Aorta (tissue), 5 donors: ENCODE data around the gene GFOD1. TPM values are rescaled to one million over a fixed set of nuclear protein-coding genes. Genes with fewer than 3 reads are reported as not detected.

ENCODE experiments used
- ATAC-seq: fragments of 200-7000 bp; cut with Tn5 transposase; one replicate; pipeline ENCODE4 v1.9.1; 2022; ENCODE audit warnings: moderate library complexity; ENCODE audit not compliant: low FRiP score
- DNase-seq, 2 donors: peaks; one replicate each; pipeline ENCODE4 v3.0.0-alpha.2; 2020
- H3K27ac ChIP-seq, 2 donors: one replicate each; pipeline ENCODE4 v1.5.1; 2013; ENCODE audit warnings: low read length in 2 of 2, mild to moderate bottlenecking in 2 of 2, moderate library complexity in 2 of 2, control low read depth in 1 of 2, inconsistent platforms in 1 of 2, low read depth in 1 of 2
- H3K27me3 ChIP-seq, 2 donors: one replicate each; pipeline ENCODE4 v1.6.1; 2013; ENCODE audit warnings: control low read depth in 1 of 2, low read length in 1 of 2, mild to moderate bottlenecking in 1 of 2, moderate library complexity in 1 of 2; ENCODE audit not compliant: insufficient read depth in 2 of 2, control insufficient read depth in 1 of 2
- H3K36me3 ChIP-seq, 2 donors: one replicate each; pipeline ENCODE4 v1.6.1; 2013; ENCODE audit warnings: control low read depth in 1 of 2, low read length in 1 of 2, mild to moderate bottlenecking in 1 of 2; ENCODE audit not compliant: insufficient read depth in 2 of 2, control insufficient read depth in 1 of 2
- H3K4me1 ChIP-seq, 2 donors: one replicate each; pipeline ENCODE4 v1.6.1; 2013; ENCODE audit warnings: low read length in 2 of 2, control low read depth in 1 of 2, mild to moderate bottlenecking in 1 of 2, moderate library complexity in 1 of 2; ENCODE audit not compliant: insufficient read depth in 2 of 2, control insufficient read depth in 1 of 2
- H3K4me3 ChIP-seq, 2 donors: one replicate each; pipeline ENCODE4 v1.5.1; 2013; ENCODE audit warnings: low read length in 2 of 2, control low read depth in 1 of 2, mild to moderate bottlenecking in 1 of 2
- H3K9me3 ChIP-seq: one replicate; pipeline ENCODE4 v1.6.1; 2013; ENCODE audit warnings: mild to moderate bottlenecking, low read length; ENCODE audit not compliant: control insufficient read depth
- WGBS, 2 donors: extraction: QIAGEN DNeasy Blood & Tissue Kit; methylation state at CpG; one replicate each; pipeline ENCODE4 v1.1.7; 2013; 5-methylcytosine and 5-hydroxymethylcytosine counted together
- intact Hi-C, 2 donors: fragments of 100-400 bp; cut with DNase I; formaldehyde crosslinking; loops; one replicate each; pipeline versions ENCODE4 v1.14.2 to v1.15.0; 2022
- long read RNA-seq, 2 donors: library from polyadenylated mRNA; unstranded; transcript quantifications; one replicate each; pipeline ENCODE4 v2.0.0, GENCODE V29; 2020 to 2021
- polyA plus RNA-seq, 2 donors: library from polyadenylated mRNA; stranded (reverse); fragments of 200-250 nt; gene quantifications; one replicate each; pipeline ENCODE4 v1.2.3, GENCODE V29; 2013
- total RNA-seq, 2 donors: library from RNA; stranded (reverse); fragmentation: NEBNext Ultra II Directional; extraction: Animal tissue kit (Norgen Biotek cat#: 25700); gene quantifications; one replicate each; pipeline ENCODE4 v1.2.1, GENCODE V29; 2021
- donor health status: healthy with polysubstance abuse.
- donor health status: Bipolar disorder and iron deficiency.
- donor health status: DM: no; HTN: no; CAD: no.
- donor health status: DM: no; HTN: no; CAD: no.
- donor health status: DM: yes; HTN: yes; CAD: no.

The GFOD1 gene, protein sequence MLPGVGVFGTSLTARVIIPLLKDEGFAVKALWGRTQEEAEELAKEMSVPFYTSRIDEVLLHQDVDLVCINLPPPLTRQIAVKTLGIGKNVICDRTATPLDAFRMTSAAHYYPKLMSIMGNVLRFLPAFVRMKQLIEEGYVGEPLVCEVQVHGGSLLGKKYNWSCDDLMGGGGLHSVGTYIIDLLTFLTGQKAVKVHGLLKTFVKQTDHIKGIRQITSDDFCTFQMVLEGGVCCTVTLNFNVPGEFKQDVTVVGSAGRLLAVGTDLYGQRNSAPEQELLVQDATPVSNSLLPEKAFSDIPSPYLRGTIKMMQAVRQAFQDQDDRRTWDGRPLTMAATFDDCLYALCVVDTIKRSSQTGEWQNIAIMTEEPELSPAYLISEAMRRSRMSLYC
- total RNA-seq (10 to 100 TPM; 16.0 to 17.3 TPM), polyA plus RNA-seq (1 to 10 TPM; 1.6 to 2.5 TPM)
- long read RNA-seq, donor 1, full-length matches to known transcripts, result 22 of 49 reads
- long read RNA-seq, donor 1, partial matches to known transcripts, result 0 of 49 reads
- long read RNA-seq, donor 1, other reads (novel, unspliced or antisense), result 27 of 49 reads
- long read RNA-seq, donor 2, full-length matches to known transcripts, result 12 of 24 reads
- long read RNA-seq, donor 2, partial matches to known transcripts, result 3 of 24 reads
- long read RNA-seq, donor 2, other reads (novel, unspliced or antisense), result 9 of 24 reads

DNA sequence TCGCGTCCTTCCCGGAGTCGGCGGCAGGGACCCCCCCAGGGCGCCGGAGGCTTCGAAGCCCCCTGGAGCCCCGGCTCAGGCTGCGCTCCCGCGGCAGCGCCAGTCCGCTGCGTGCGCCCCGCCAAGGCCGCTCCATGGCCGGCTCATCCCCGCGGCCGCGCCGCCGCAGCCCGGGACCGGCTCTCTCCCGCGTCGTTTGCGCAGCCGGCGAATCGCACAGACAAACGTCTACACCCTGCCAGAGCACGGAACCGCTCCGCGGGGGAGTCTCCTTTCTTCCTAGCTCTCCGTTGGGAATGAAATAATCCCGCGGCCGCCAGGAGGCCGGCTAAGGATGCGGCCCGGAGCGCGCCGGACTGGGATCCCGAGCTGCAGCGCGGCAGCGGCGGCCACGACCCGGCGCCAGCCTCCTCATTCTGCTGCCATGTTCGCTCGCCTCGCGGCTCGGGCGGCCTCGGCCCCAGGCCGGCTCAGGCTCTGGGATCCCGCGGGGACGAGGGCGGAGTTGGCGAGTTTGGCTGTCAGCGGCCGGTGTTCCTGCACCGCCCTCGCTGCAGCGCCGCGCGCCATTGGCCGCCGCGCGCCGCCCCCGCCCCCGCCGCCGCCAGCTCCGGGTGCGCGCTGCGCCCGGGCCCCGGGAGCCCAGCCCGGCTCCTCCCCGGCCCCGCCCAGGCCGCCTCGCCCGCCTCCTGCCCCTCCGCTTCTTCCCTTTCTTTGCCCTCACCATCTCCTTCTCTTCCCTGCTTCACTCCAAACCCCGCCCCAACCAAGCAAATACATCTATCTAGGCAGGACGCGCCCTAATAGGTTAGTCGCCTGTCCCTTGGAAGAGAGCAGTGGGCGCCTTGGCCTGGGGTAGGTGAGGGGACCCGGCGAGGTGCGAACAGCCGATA, at the start of gene GFOD1:
Gene GFOD1, minus strand, starts transcription at position 479 of the 893 bp plus-strand sequence. CDS start 710 bp downstream, outside the sequence.
- Histone ChIP-seq H3K4me3 (peak within 1 kb of the TSS; percentile 50 to 57), H3K27me3 (no peaks in the 10 kb centered on the region), H3K27ac (peak within 1 kb of the TSS; percentile 68 to 76), H3K9me3 (no peaks in the 10 kb centered on the region), H3K4me1 (no peaks in the 10 kb centered on the region), H3K36me3 (no peaks in the 10 kb centered on the region)
- ATAC-seq (peak; percentile 93), DNase-seq (peak; percentile 92 to 96)
- intact Hi-C loops, result loop anchor here (5.0 kb wide), 2 partner anchors 60 to 75 kb away; no protein-coding TSS in a partner anchor
- 0 to 1% methylated on average over 64 to 109 of the region's 109 CpGs for WGBS, 2 donors

DNA sequence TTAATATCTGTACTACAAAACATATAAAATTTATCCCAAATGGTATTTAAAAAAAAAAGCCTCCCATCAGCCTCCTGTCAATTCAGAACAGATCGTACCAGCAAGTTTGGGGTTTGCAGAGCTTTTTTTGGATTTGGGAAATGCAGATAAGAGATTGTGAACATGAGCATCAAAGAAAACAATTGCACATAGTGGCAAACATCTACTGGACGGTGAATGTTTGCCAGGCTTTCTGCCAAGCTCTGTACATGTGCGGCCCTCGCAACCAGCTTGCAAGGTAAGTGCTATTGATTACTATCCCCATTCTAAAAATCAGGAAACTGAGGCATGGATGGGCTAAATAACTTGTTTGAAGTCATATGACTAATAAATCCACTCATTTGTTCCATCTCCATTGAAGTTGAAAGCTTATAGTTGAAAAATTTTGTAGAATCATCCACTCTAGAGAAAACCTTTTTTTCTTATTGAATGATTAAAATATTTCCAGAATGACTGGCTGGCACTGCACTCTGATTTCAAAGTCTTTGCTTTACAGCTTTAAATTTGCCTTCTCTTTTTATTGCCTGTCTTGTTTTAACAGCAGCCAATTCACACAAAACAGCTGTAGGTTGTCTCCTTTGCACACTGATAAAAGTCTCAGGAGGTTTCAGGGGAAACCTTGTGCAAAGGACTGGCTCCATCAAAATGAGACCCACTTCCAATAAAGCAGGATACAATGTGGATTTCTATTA, 49.6 kb upstream of the GFOD1 start:
- Histone ChIP-seq H3K36me3 (no peaks in the 10 kb centered on the region), H3K9me3 (no peaks in the 10 kb centered on the region), H3K4me1 (no peaks in the 10 kb centered on the region), H3K4me3 (no peak overlapping the region), H3K27ac (no peak overlapping the region), H3K27me3 (no peaks in the 10 kb centered on the region)
- ATAC-seq (no peak), DNase-seq (no peak)
- intact Hi-C loops, result loop anchor here (5.0 kb wide), 2 partner anchors 155 to 200 kb away; no protein-coding TSS in a partner anchor
- 95 to 97% methylated on average over 4 of the region's 4 CpGs for WGBS, 2 donors

DNA sequence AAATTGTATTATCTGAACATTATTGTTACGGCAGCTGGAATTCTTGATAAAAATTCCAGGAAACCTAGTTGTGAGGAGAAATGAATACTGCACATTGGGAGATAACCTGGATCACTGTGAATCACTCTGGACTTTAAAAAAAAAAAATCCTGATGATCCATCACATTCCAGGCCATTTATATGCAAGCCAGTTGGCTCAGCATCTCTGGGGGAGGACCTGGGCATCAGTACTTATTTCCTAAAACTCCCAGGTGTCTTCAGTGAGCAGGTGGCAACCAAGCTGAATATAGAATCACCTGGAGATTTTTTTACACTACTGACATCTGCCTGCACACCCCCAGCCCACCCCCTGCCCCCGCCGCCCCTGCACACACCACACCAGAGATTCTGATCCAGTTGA, 47.9 kb upstream of the GFOD1 start:
- WGBS, 2 donors, result 92 to 96% methylated on average over 3 of the region's 3 CpGs

DNA sequence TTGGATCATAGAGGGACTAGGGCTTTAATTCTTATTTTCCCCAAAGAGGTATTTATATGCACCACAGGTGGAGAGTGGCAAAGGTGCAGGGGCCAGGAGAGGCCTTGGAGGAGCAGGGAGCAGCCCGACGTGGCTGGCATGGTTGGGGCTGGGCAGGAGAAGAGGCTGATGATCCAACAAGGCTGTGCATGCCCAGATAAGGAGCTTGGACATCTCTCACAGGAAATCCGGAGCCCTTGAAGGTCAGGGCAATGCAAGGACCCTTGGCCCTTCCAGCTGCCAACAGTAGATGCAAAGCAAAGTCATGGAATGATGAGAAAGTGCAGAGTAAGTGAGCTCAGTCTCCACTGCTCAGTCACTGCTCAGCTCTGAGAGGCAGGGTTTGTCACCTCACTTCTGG, 47.1 kb upstream of the GFOD1 start:
- Histone ChIP-seq H3K9me3 (no peaks in the 10 kb centered on the region), H3K4me3 (no peak overlapping the region), H3K27ac (no peak overlapping the region), H3K36me3 (no peaks in the 10 kb centered on the region), H3K27me3 (no peaks in the 10 kb centered on the region), H3K4me1 (no peaks in the 10 kb centered on the region)
- WGBS, 2 donors, result 73 to 75% methylated on average over 3 of the region's 3 CpGs
- DNase-seq (no peak), ATAC-seq (no peak)
- intact Hi-C loops, result loop anchor here in 1 of 2 donors (5.0 kb wide), 1 partner anchor 587 kb away; no protein-coding TSS in a partner anchor

More for the DNA sequence above, 47.9 kb upstream of the GFOD1 start:
- no peak overlapping the region for H3K4me3 ChIP-seq
- no peak for DNase-seq
- intact Hi-C loops, result loop anchor here (5.0 kb wide), 2 partner anchors 153 to 198 kb away; no protein-coding TSS in a partner anchor
- H3K27ac ChIP-seq, result no peak overlapping the region
- H3K9me3 ChIP-seq, result no peaks in the 10 kb centered on the region
- no peaks in the 10 kb centered on the region for H3K4me1 ChIP-seq
- H3K27me3 ChIP-seq, result no peaks in the 10 kb centered on the region
- no peak for ATAC-seq
- H3K36me3 ChIP-seq, result no peaks in the 10 kb centered on the region

DNA sequence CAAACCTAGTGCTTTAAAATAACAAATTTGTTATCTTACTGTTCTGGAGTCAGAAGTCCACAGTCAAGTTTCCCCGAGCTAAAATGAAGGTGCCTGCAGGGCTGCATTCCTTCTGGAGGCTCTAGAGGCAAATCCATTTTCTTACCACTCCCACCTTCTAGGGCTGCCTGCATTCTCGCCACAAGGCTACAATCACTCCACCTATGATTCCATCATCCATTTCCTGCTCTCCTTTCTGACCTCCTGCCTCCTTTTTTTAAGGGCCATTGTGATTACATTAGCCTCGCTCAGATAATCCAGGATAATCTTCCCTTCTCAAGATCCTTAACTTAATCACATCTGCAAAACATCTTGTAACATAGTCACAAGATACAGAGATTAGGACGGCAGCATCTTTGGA, 44.6 kb upstream of the GFOD1 start:
- Histone ChIP-seq H3K4me1 (no peaks in the 10 kb centered on the region), H3K4me3 (no peak overlapping the region), H3K27ac (no peak overlapping the region), H3K27me3 (no peaks in the 10 kb centered on the region), H3K36me3 (no peaks in the 10 kb centered on the region), H3K9me3 (no peaks in the 10 kb centered on the region)
- no peak for ATAC-seq
- intact Hi-C loops, result loop anchor here in 1 of 2 donors (5.0 kb wide), 1 partner anchor 585 kb away; no protein-coding TSS in a partner anchor
- no peak for DNase-seq
- 66 to 68% methylated on average over 4 of the region's 4 CpGs for WGBS, 2 donors

DNA sequence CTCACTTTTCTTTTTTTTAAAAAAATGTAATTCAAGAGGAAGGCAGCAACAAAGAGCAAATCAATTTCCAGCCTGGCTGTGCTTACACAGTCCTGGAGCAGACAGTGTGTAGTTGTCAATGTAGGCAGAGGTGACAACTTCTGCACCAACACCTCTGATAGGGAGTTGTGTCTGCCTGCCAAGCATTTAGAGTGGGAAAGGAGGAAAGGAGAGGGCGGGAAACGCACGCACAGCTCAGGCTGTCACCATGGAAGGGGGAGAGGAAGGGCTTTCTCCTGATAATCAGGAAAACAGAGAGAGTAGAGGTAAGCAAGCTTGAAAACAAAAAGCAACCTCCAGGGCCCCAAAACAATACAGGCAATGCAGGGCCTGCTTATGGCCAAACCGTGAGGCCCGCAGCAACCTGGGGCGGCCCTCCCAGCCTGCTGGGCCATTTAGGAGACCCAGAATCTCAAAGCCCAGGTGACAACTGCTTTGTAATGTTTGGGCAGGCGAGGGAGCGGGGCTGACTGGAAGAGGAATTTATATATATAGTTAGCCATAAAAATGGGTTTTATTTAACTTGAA, 41.5 kb upstream of the GFOD1 start:
- Histone ChIP-seq H3K4me3 (no peak overlapping the region), H3K27ac (no peak overlapping the region), H3K4me1 (no peaks in the 10 kb centered on the region), H3K36me3 (no peaks in the 10 kb centered on the region), H3K27me3 (no peaks in the 10 kb centered on the region), H3K9me3 (no peaks in the 10 kb centered on the region)
- ATAC-seq (no peak), DNase-seq (no peak)
- intact Hi-C loops, result loop anchor here in 1 of 2 donors (10.0 kb wide), 1 partner anchor 154 kb away; no protein-coding TSS in a partner anchor
- 79 to 84% methylated on average over 8 of the region's 8 CpGs for WGBS, 2 donors

DNA sequence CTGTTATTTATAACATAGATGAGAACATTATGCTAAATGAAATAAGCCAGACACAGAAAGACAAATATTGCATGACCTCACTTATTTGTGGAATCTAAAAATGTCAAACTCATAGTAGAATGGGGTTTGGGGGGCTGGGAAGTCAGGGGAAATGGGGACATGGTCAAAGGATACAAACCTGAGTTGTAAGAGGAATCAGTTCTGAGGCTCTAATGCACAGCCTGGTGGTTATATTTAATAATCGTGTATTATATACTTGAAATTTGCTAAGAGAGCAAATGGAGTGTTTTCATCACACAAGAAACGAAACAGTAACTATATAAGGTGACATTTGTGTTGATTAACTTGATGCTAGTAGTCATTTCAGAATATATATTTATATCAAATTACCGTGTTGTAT, 40.8 kb upstream of the GFOD1 start:
- ATAC-seq, result no peak
- Histone ChIP-seq H3K27ac (no peak overlapping the region), H3K4me1 (no peaks in the 10 kb centered on the region), H3K9me3 (no peaks in the 10 kb centered on the region), H3K36me3 (no peaks in the 10 kb centered on the region), H3K4me3 (no peak overlapping the region), H3K27me3 (no peaks in the 10 kb centered on the region)
- intact Hi-C loops, result loop anchor here in 1 of 2 donors (10.0 kb wide), 1 partner anchor 153 kb away; no protein-coding TSS in a partner anchor
- no peak for DNase-seq
- WGBS, 2 donors, result 49 to 56% methylated on average over 3 of the region's 3 CpGs
